ENCODE measurements around the gene ACOX1. TPM values are rescaled to one million over a fixed set of nuclear protein-coding genes. Genes with fewer than 3 reads are reported as not detected.

Gene ACOX1
- total and polyA plus RNA-seq, 2 donors (not counting 1 experiment from before 2014, with no cell fraction given), result 6.6 to 31.2 TPM

GRCh38 chr17:75904749-75905521 lies 74.0 kb downstream of the ACOX1 start, which contains the start of gene MRPL38:
Gene MRPL38, minus strand, starts transcription at chr17:75904884. Its CDS starts 9 bp downstream, at chr17:75904875.
- Mint-ChIP-seq H3K9me3 (ENCODE audit: insufficient read depth) (no peaks in the 10 kb centered on the region), H3K27ac (peak within 1 kb of the TSS; percentile 90), H3K4me1 (peaks cover 8% of the 10 kb centered on the region), H3K27me3 (no peaks in the 10 kb centered on the region), H3K4me3 (peak within 1 kb of the TSS; percentile 91)
- under 1% methylated on average over 54 of the region's 69 CpGs for WGBS (ENCODE audit: insufficient coverage)
- H3K27ac ChIP-seq (ENCODE audit: low read length in 2 of 2), result peak within 1 kb of the TSS; percentile 79 to 83
- POLR2A ChIA-PET, result interaction anchor here (0.6 to 1.8 kb wide), 12 partner anchors 8 to 151 kb away, joined by 3 to 14 read pairs (median 6); partner anchors contain the start of genes GALK1, TRIM65, UNC13D and WBP2
- H3K4me3 ChIP-seq (ENCODE audit: control extremely low read depth in 1 of 5, extremely low read depth in 1 of 5, insufficient read depth in 1 of 5, low read depth in 2 of 5, low read length in 4 of 5), result peak within 1 kb of the TSS; percentile 40 to 83 (median 79)
- TF ChIP-seq EZH2 (IDR thresholded peaks at IDR 0.05; ENCODE audit: borderline replicate concordance, insufficient read depth, low read depth, low read length, poor library complexity, severe bottlenecking) (no peak), CTCF (IDR thresholded peaks at IDR 0.05) (peak; percentile 99)
- H3K4me1 ChIP-seq (ENCODE audit: control insufficient read depth in 2 of 2, insufficient read depth in 2 of 2, low read length in 2 of 2), result peaks cover 3 to 17% of the 10 kb centered on the region in 2 donors
- H4K20me1 ChIP-seq (ENCODE audit: control insufficient read depth, insufficient read depth, low read length, poor library complexity, severe bottlenecking), result peaks cover 5% of the 10 kb centered on the region
- no peaks in the 10 kb centered on the region for H3K27me3 ChIP-seq (replicated peaks in 1 of 4; ENCODE audit: control extremely low read depth in 1 of 4, control insufficient read depth in 3 of 4, insufficient read depth in 4 of 4, low read length in 3 of 4)
- H2AFZ ChIP-seq (ENCODE audit: insufficient read depth, low read depth, low read length, poor library complexity, severe bottlenecking), result peak within 1 kb of the TSS; percentile 84
- H3K79me2 ChIP-seq (ENCODE audit: control insufficient read depth, insufficient read depth, low read length), result peaks cover 17% of the 10 kb centered on the region
- H3K9me3 ChIP-seq (ENCODE audit: control extremely low read depth in 1 of 3, control insufficient read depth in 2 of 3, insufficient read depth in 1 of 3, low read length in 2 of 3), result no peaks in the 10 kb centered on the region
- H3K36me3 ChIP-seq (replicated peaks in 1 of 2; ENCODE audit: control extremely low read depth in 1 of 2, control insufficient read depth in 1 of 2, extremely low read depth in 1 of 2, insufficient read depth in 2 of 2, low read length in 1 of 2), result peaks cover 0 to 22% of the 10 kb centered on the region in 2 experiments
- H3K9ac ChIP-seq (ENCODE audit: low read length), result peak within 1 kb of the TSS; percentile 76
- peak; percentile 96 for ATAC-seq (ENCODE audit: low read depth)
- CTCF ChIA-PET, result interaction anchor here (0.6 to 4.6 kb wide), 16 partner anchors 9 to 375 kb away, joined by 3 to 66 read pairs (median 5); partner anchors contain the start of genes ACOX1, FBF1, TEN1 and TRIM65
- H3K4me2 ChIP-seq (replicated peaks; ENCODE audit: low read depth, low read length, poor library complexity, severe bottlenecking), result peak within 1 kb of the TSS; percentile 92
- intact Hi-C loops (cut with micrococcal nuclease), result loop anchor here (1.0 to 10.0 kb wide), 7 partner anchors 9 to 360 kb away; partner anchors contain the start of genes ACOX1, FBF1, TEN1 and TRIM65
- DNase-seq, result peak; percentile 97
